ENCODE data around the gene NOSIP.

NOSIP gene

DNA sequence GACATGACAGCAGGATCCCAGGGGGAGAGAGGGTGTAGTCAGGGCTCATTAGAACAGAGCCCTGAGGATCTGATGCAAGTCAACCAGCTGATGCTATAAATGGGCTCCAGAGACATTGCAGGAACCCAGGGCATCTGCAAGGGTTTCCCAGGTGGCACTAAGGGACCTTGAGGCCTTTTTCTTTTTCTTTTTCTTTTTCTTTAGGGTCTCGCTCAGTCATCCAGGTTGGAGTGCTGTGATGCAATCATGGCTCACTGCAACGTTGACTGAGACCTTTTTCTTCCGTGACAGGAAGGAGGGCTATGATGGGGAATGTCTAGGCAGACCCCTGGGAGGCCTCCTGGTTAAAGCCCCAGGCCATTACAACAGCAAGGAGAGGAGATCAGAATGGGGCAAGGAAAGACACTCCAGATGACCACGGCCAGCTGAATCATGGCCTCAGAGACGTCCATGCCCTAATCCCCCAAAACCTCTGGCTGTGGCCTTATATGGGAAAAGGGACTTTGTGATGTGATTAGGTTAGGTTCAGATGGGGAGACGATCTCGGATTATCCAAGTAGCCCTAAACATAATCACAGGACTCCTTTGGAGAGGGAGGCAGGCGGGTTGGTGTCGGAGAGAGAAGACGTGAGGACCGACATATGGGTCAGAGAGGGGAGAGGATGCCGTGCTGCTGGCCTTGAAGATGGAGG lies 72.4 kb downstream of the NOSIP start:
- no peak for DNase-seq

- DNase-seq, result peak in 20 of 51 donors; percentile 3 to 45 (median 14)
These were observed 73.7 kb downstream of the NOSIP start for GRCh38 chr19:49506575-49507105.

All from hypothalamus (tissue), 51 donors.